GM12878 (cell line): Measurements from ENCODE around the gene ZNF333. TPM values are rescaled to one million over a fixed set of nuclear protein-coding genes. Genes with fewer than 3 reads are reported as not detected.

Experiments used
- ATAC-seq: fragments of 200-7000 bp; cut with Tn5 transposase; 3 replicates; pipeline ENCODE4 v1.9.1; 2020; ENCODE audit warnings: mild to moderate bottlenecking, moderate library complexity
- BruUV-seq: library from RNA; stranded (reverse); fragments of 400-500 nt; replicated peaks from 2 replicates; lab custom pipeline; 2021; lab: Mats Ljungman, UMichigan
- CTCF ChIA-PET: fragments of 300-600 bp; sonication (Branson Sonifier 250); formaldehyde crosslinking; extraction: SDS; loops from one replicate; lab custom pipeline; 2021; ENCODE audit warnings: inconsistent platforms; lab: Yijun Ruan, JAX
- POLR2A ChIA-PET: fragments of 350-600 bp; formaldehyde crosslinking; extraction: SDS; loops from one replicate; lab custom pipeline; 2021; ENCODE audit warnings: inconsistent platforms; lab: Charles Lee
- RAD21 ChIA-PET: fragments of 300-600 bp; sonication (Branson Sonifier 250); formaldehyde crosslinking; loops from one replicate; lab custom pipeline; 2023; ENCODE audit warnings: antibody characterized with exemption; ENCODE audit not compliant: unreplicated experiment; lab: Charles Lee
- SMC1A ChIA-PET: fragments of 300-600 bp; sonication (Branson Sonifier 250); formaldehyde crosslinking; loops from one replicate; lab custom pipeline; 2023; ENCODE audit not compliant: unreplicated experiment, uncharacterized antibody; lab: Charles Lee
- DNase-seq: peaks from one replicate; pipeline ENCODE4 v3.0.0-alpha.2; 2011; ENCODE audit warnings: low read depth, low spot score
- FAIRE-seq: peaks from 3 replicates; lab custom pipeline; 2011; peaks lifted over from hg19 to GRCh38; lab: Jason Lieb, UNC
- H2AFZ ChIP-seq: 2 replicates; pipeline ENCODE4 v1.6.0; 2011; ENCODE audit warnings: low read depth, low read length, control low read depth; ENCODE audit not compliant: control insufficient read depth
- H3K27ac ChIP-seq: 2 replicates; pipeline ENCODE4 v1.5.1; 2011; ENCODE audit warnings: control low read depth; ENCODE audit not compliant: control insufficient read depth, insufficient read depth
- H3K27me3 ChIP-seq, 2 experiments: replicated peaks in 1 of 2; 2 replicates each; pipeline versions ENCODE4 v1.6.0 to v1.6.1; 2011; ENCODE audit warnings: low read length in 1 of 2; ENCODE audit not compliant: control insufficient read depth in 2 of 2, insufficient read depth in 2 of 2
- H3K36me3 ChIP-seq, 2 experiments: 2 replicates each; pipeline ENCODE4 v1.5.1; 2011; ENCODE audit warnings: low read length in 1 of 2; ENCODE audit not compliant: control insufficient read depth in 2 of 2, insufficient read depth in 2 of 2
- H3K4me1 ChIP-seq: 2 replicates; pipeline ENCODE4 v1.6.1; 2011; ENCODE audit warnings: mild to moderate bottlenecking, low read length, moderate library complexity, mixed read lengths; ENCODE audit not compliant: control insufficient read depth, insufficient read depth
- H3K4me2 ChIP-seq: 2 replicates; pipeline ENCODE4 v1.6.0; 2011; ENCODE audit warnings: control low read depth; ENCODE audit not compliant: control insufficient read depth, insufficient read depth
- H3K4me3 ChIP-seq: fragments of 200-600 bp; sonication (generic); 2 replicates; pipeline ENCODE4 v1.5.1; 2016
- H3K79me2 ChIP-seq: 2 replicates; pipeline ENCODE4 v1.6.0; 2011; ENCODE audit warnings: low read length; ENCODE audit not compliant: control insufficient read depth, insufficient read depth
- H3K9ac ChIP-seq: 2 replicates; pipeline ENCODE4 v1.8.0; 2011; ENCODE audit warnings: low read length, control low read depth, mixed read lengths; ENCODE audit not compliant: control insufficient read depth, insufficient read depth
- H3K9me3 ChIP-seq: replicated peaks from 3 replicates; pipeline ENCODE4 v1.5.1; 2011; ENCODE audit warnings: mild to moderate bottlenecking, low read length; ENCODE audit not compliant: control insufficient read depth, insufficient read depth
- H4K20me1 ChIP-seq: 2 replicates; pipeline ENCODE4 v1.6.0; 2011; ENCODE audit not compliant: control insufficient read depth, insufficient read depth
- BACH1 ChIP-seq: fragments of 450-650 bp; IDR thresholded peaks from 2 replicates; pipeline ENCODE4 v1.6.1; 2017; ENCODE audit warnings: mild to moderate bottlenecking, borderline replicate concordance
- CEBPB ChIP-seq, 2 experiments: fragments of 150-350 bp in 1 of 2; IDR thresholded peaks; 2 replicates each; pipeline ENCODE4 v1.6.1; 2012 to 2014; ENCODE audit warnings: low read depth in 2 of 2, low read length in 2 of 2, borderline replicate concordance in 1 of 2, inconsistent platforms in 1 of 2
- CHD1 ChIP-seq: IDR thresholded peaks from 2 replicates; pipeline ENCODE4 v1.6.1; 2012; ENCODE audit warnings: low read depth, low read length, improper control_type of control experiment
- CREB1 ChIP-seq: IDR thresholded peaks from 2 replicates; pipeline ENCODE4 v1.6.1; 2012; ENCODE audit warnings: low read depth, mild to moderate bottlenecking, inconsistent platforms
- GABPA ChIP-seq: IDR thresholded peaks from 2 replicates; pipeline ENCODE4 v1.6.1; 2014; ENCODE audit warnings: antibody characterized with exemption, low read depth, mild to moderate bottlenecking, inconsistent platforms
- HDGF ChIP-seq: fragments of 450-650 bp; IDR thresholded peaks from 2 replicates; pipeline ENCODE4 v1.6.1; 2016; ENCODE audit warnings: antibody characterized with exemption
- KLF5 ChIP-seq: fragments of 450-650 bp; IDR thresholded peaks from 2 replicates; pipeline ENCODE4 v1.6.1; 2014; ENCODE audit warnings: mild to moderate bottlenecking; ENCODE audit not compliant: partially characterized antibody
- NFYA ChIP-seq: IDR thresholded peaks from 2 replicates; pipeline ENCODE4 v1.6.1; 2011; ENCODE audit warnings: low read depth, mild to moderate bottlenecking, low read length, improper control_type of control experiment, borderline replicate concordance
- POLR2A ChIP-seq: IDR thresholded peaks from 2 replicates; pipeline ENCODE4 v1.6.1; 2011; ENCODE audit warnings: low read depth, mild to moderate bottlenecking, low read length
- SMAD1 ChIP-seq: fragments of 450-650 bp; IDR thresholded peaks from 2 replicates; pipeline ENCODE4 v1.6.1; 2018; ENCODE audit warnings: mild to moderate bottlenecking, low read depth; ENCODE audit not compliant: partially characterized antibody
- SP1 ChIP-seq: IDR thresholded peaks from one replicate; pipeline ENCODE4 v1.6.1; 2011; ENCODE audit warnings: low read depth, low read length
- SREBF1 ChIP-seq: IDR thresholded peaks from 2 replicates; pipeline ENCODE4 v1.6.1; 2012; ENCODE audit warnings: mild to moderate bottlenecking, low read length
- ZNF217 ChIP-seq: fragments of 450-650 bp; IDR thresholded peaks from 2 replicates; pipeline ENCODE4 v1.6.1; 2017; ENCODE audit warnings: antibody characterized with exemption, mild to moderate bottlenecking
- ZNF384 ChIP-seq: IDR thresholded peaks from 2 replicates; pipeline ENCODE4 v1.6.1; 2012; ENCODE audit warnings: low read depth, mild to moderate bottlenecking, low read length, improper control_type of control experiment, borderline replicate concordance
- WGBS: methylation state at CpG from one replicate; pipeline ENCODE4 v1.1.6; 2016; ENCODE audit warnings: low lambda C conversion rate; ENCODE audit not compliant: insufficient replicate concordance, insufficient coverage; ENCODE audit errors: missing lambda C conversion rate; 5-methylcytosine and 5-hydroxymethylcytosine counted together
- in situ Hi-C: fragments of 300-500 bp; cut with MboI; formaldehyde crosslinking; loops from 9 replicates; pipeline ENCODE4 v1.14.3; 2018; ENCODE audit warnings: mixed read lengths
- intact Hi-C: fragments of 100-400 bp; cut with micrococcal nuclease; formaldehyde crosslinking; loops from one replicate; pipeline ENCODE4 v1.14.2; 2022; ENCODE audit not compliant: unreplicated experiment
- polyA plus RNA-seq, 11 experiments: library from polyadenylated mRNA; depleted of rRNA in 4 of 11; unstranded in 6 of 11; stranded (reverse) in 5 of 11; fragments of >200 nt; fragmentation: Nextera tagmentation in 4 of 11; fragmentation: Illumina TruSeq in 1 of 11; extraction: Ambion mirVana in 4 of 11; extraction: Trizol in 1 of 11; gene quantifications; 1 replicate in 1 of 11; 2 replicates in 10 of 11; pipeline versions ENCODE4 v1.2.1 to v1.2.3, GENCODE V29; 2011 to 2016; ENCODE audit warnings: inconsistent platforms in 2 of 11, missing spikeins in 2 of 11, low read depth in 1 of 11
- total RNA-seq, 4 experiments: library from RNA; depleted of rRNA in 3 of 4; stranded (reverse); fragments of >200 nt in 3 of 4; fragmentation: Illumina TruSeq in 1 of 4; extraction: Trizol in 1 of 4; gene quantifications; 2 replicates each; pipeline versions ENCODE4 v1.2.1 to v1.2.3, GENCODE V29; 2013 to 2021
- TF ChIP-seq, protein P1 (sequence below): IDR thresholded peaks from 2 replicates; pipeline ENCODE4 v1.6.1; 2012; ENCODE audit warnings: low read length, inconsistent platforms
- TF ChIP-seq, protein P2 (sequence below): IDR thresholded peaks from 2 replicates; pipeline ENCODE4 v1.6.1; 2011; ENCODE audit warnings: borderline replicate concordance, low read depth, mild to moderate bottlenecking, moderate library complexity, mixed read lengths, low read length; ENCODE audit not compliant: insufficient read depth; ENCODE audit errors: extremely low read length
- TF ChIP-seq, protein P3 (sequence below): fragments of 450-650 bp; IDR thresholded peaks from 2 replicates; pipeline ENCODE4 v1.6.1; 2014; ENCODE audit warnings: mild to moderate bottlenecking

ZNF333 gene
- total and polyA plus RNA-seq, 10 of the 15 experiments (the other 5 are each of a cell fraction or from before 2014, with no cell fraction given) = 2.3 to 14.1 (median 5.7) TPM

DNA sequence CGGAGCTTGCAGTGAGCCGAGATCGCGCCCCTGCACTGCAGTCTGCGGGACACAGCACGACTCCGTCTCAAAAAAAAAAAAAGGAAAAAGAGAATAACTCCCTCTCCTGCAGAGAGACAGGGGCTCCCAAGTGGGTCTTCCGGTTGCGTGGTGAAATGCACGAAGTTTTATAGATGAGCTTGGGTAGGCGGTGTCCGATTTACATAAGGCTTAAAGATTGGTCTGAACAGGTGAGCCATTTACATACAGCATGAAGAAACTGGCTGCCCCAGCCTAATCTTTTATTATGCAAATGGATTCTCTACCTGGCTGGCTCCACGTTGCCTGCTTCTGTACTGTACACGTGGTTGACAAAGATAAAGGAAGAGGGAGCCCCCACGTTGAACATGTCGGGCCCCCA is 69.0 kb downstream of the ZNF333 start:
- CTCF ChIA-PET = no interaction called here

DNA sequence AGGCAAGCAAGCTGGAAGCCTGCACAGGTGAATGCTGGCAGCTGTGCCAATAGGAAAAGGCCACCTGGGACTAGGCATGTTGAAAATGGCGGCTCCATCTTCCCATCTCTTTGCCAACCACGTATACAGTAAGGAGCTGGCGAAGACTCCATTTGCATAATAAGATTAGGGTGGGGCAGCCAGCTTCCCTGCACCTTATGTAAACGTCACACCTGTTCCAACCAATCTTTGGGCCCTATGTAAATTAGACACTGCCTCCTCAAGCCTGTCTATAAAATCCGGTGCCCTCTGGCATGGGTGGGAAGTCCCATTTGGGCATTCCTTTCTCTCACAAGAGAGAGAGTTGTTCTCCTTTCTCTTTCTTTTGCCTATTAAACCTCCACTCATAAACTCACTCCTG is 71.8 kb downstream of the ZNF333 start:
- ChIA-PET SMC1A (no interaction called here), POLR2A (no interaction called here), RAD21 (interaction anchor here (0.7 kb wide), 1 partner anchor 9 kb away, joined by 4 read pairs; no protein-coding TSS in a partner anchor), CTCF (no interaction called here)
- no peak for DNase-seq
- Histone ChIP-seq H2AFZ (no peak overlapping the region), H3K27me3 (no peaks in the 10 kb centered on the region), H4K20me1 (no peaks in the 10 kb centered on the region), H3K36me3 (no peaks in the 10 kb centered on the region), H3K79me2 (no peaks in the 10 kb centered on the region), H3K27ac (no peak overlapping the region), H3K4me1 (no peaks in the 10 kb centered on the region), H3K9me3 (no peaks in the 10 kb centered on the region), H3K9ac (no peak overlapping the region), H3K4me3 (no peak overlapping the region), H3K4me2 (no peak overlapping the region)
- intact Hi-C loops (no loop called here), in situ Hi-C loops (no loop called here)
- BruUV-seq = no TSS peak
- FAIRE-seq = no peak
- 33% methylated on average over 5 of the region's 5 CpGs for WGBS
- ATAC-seq = no peak
- TF ChIP-seq SMAD1 (no peak), ZNF384 (no peak), BACH1 (no peak), SP1 (no peak), NFYA (no peak), SREBF1 (no peak), KLF5 (no peak), CEBPB (IDR thresholded peaks at IDR 0.05; ENCODE audit: borderline replicate concordance in 1 of 2, low read depth in 2 of 2, low read length in 2 of 2) (no peak), CREB1 (no peak), GABPA (no peak), CHD1 (no peak)
- TF ChIP-seq, protein P1, sequence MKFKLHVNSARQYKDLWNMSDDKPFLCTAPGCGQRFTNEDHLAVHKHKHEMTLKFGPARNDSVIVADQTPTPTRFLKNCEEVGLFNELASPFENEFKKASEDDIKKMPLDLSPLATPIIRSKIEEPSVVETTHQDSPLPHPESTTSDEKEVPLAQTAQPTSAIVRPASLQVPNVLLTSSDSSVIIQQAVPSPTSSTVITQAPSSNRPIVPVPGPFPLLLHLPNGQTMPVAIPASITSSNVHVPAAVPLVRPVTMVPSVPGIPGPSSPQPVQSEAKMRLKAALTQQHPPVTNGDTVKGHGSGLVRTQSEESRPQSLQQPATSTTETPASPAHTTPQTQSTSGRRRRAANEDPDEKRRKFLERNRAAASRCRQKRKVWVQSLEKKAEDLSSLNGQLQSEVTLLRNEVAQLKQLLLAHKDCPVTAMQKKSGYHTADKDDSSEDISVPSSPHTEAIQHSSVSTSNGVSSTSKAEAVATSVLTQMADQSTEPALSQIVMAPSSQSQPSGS = no peak

More for the DNA sequence above, 69.0 kb downstream of the ZNF333 start:
- no peak overlapping the region for H3K9ac ChIP-seq
- H3K27me3 ChIP-seq = no peaks in the 10 kb centered on the region
- no TSS peak for BruUV-seq
- ATAC-seq (no peak), FAIRE-seq (no peak), DNase-seq (no peak)
- POLR2A ChIA-PET = interaction anchor here (0.6 kb wide), 1 partner anchor 169 kb away, joined by 5 read pairs; no protein-coding TSS in a partner anchor
- RAD21 ChIA-PET = no interaction called here
- no peaks in the 10 kb centered on the region for H3K4me1 ChIP-seq
- intact Hi-C loops = no loop called here
- H3K36me3 ChIP-seq = no peaks in the 10 kb centered on the region
- no peaks in the 10 kb centered on the region for H4K20me1 ChIP-seq
- H3K4me3 ChIP-seq = no peak overlapping the region
- WGBS = 70% methylated on average over 16 of the region's 16 CpGs
- no peak overlapping the region for H3K27ac ChIP-seq
- no peak overlapping the region for H3K4me2 ChIP-seq
- TF ChIP-seq POLR2A (no peak), HDGF (no peak), ZNF217 (no peak), CREB1 (no peak)
- TF ChIP-seq, protein P2, sequence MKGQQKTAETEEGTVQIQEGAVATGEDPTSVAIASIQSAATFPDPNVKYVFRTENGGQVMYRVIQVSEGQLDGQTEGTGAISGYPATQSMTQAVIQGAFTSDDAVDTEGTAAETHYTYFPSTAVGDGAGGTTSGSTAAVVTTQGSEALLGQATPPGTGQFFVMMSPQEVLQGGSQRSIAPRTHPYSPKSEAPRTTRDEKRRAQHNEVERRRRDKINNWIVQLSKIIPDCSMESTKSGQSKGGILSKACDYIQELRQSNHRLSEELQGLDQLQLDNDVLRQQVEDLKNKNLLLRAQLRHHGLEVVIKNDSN = no peak
- TF ChIP-seq, protein P3, sequence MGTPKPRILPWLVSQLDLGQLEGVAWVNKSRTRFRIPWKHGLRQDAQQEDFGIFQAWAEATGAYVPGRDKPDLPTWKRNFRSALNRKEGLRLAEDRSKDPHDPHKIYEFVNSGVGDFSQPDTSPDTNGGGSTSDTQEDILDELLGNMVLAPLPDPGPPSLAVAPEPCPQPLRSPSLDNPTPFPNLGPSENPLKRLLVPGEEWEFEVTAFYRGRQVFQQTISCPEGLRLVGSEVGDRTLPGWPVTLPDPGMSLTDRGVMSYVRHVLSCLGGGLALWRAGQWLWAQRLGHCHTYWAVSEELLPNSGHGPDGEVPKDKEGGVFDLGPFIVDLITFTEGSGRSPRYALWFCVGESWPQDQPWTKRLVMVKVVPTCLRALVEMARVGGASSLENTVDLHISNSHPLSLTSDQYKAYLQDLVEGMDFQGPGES = no peak
- TF ChIP-seq, all 136 proteins: peak for 0
- SMC1A ChIA-PET = no interaction called here
- H3K79me2 ChIP-seq = no peaks in the 10 kb centered on the region
- H2AFZ ChIP-seq = no peak overlapping the region
- in situ Hi-C loops = no loop called here
- H3K9me3 ChIP-seq = no peaks in the 10 kb centered on the region
